Caco-2 (cell line): Measurements from ENCODE around the gene PTGER2. TPM values are rescaled to one million over a fixed set of nuclear protein-coding genes. Genes with fewer than 3 reads are reported as not detected.

Experiments
- BruUV-seq: library from RNA; stranded (reverse); fragments of 400-500 nt; replicated peaks from 2 replicates; lab custom pipeline; 2021; lab: Mats Ljungman, UMichigan
- CTCF ChIA-PET: fragments of 300-600 bp; sonication (Branson Sonifier 250); formaldehyde crosslinking; loops from one replicate; lab custom pipeline; 2022; ENCODE audit warnings: antibody characterized with exemption; lab: Charles Lee
- POLR2A ChIA-PET: fragments of 300-600 bp; sonication (Branson Sonifier 250); formaldehyde crosslinking; loops from one replicate; lab custom pipeline; 2022; ENCODE audit warnings: antibody characterized with exemption; lab: Charles Lee
- DNase-seq, 2 experiments: peaks; one replicate each; pipeline versions ENCODE4 v3.0.0 to v3.0.0-alpha.2; 2020 to 2022
- H3K27me3 ChIP-seq: replicated peaks from 2 replicates; pipeline ENCODE4 v1.6.0; 2011; ENCODE audit warnings: low read length; ENCODE audit not compliant: control insufficient read depth, insufficient read depth
- H3K36me3 ChIP-seq: 2 replicates; pipeline ENCODE4 v1.5.1; 2011; ENCODE audit warnings: low read length; ENCODE audit not compliant: control insufficient read depth, insufficient read depth
- H3K4me1 ChIP-seq: fragments of 250-450 bp; sonication (Bioruptor Pico); 2 replicates; pipeline ENCODE4 v1.5.1; 2020; ENCODE audit warnings: mild to moderate bottlenecking
- H3K4me3 ChIP-seq: 2 replicates; pipeline ENCODE4 v1.5.1; 2011; ENCODE audit warnings: low read depth, mild to moderate bottlenecking, control low read depth, low read length
- H3K9me3 ChIP-seq: fragments of 250-450 bp; sonication (Bioruptor Pico); 2 replicates; pipeline ENCODE4 v1.5.1; 2020; ENCODE audit warnings: mild to moderate bottlenecking, moderate library complexity
- H3K27ac Mint-ChIP-seq: one replicate; pipeline ENCODE4 v1.8.0; 2022; ENCODE audit warnings: mixed read lengths; ENCODE audit not compliant: unreplicated experiment
- H3K27me3 Mint-ChIP-seq: one replicate; pipeline ENCODE4 v1.8.0; 2022; ENCODE audit warnings: mixed read lengths; ENCODE audit not compliant: insufficient read depth, unreplicated experiment
- H3K36me3 Mint-ChIP-seq: one replicate; pipeline ENCODE4 v1.8.0; 2022; ENCODE audit warnings: mild to moderate bottlenecking, mixed read lengths; ENCODE audit not compliant: insufficient read depth, unreplicated experiment
- H3K4me1 Mint-ChIP-seq: one replicate; pipeline ENCODE4 v1.8.0; 2022; ENCODE audit warnings: low read depth, mixed read lengths; ENCODE audit not compliant: unreplicated experiment
- H3K4me3 Mint-ChIP-seq: one replicate; pipeline ENCODE4 v1.8.0; 2022; ENCODE audit warnings: mild to moderate bottlenecking, moderate library complexity, mixed read lengths; ENCODE audit not compliant: unreplicated experiment
- H3K9me3 Mint-ChIP-seq: one replicate; pipeline ENCODE4 v1.8.0; 2022; ENCODE audit warnings: mixed read lengths; ENCODE audit not compliant: unreplicated experiment
- intact Hi-C: fragments of 100-400 bp; cut with micrococcal nuclease; formaldehyde crosslinking; loops from one replicate; pipeline ENCODE4 v1.10.0; 2022; ENCODE audit not compliant: unreplicated experiment
- total RNA-seq: library from RNA; stranded (reverse); gene quantifications from 2 replicates; pipeline ENCODE4 v1.2.3, GENCODE V29; 2022
- TF ChIP-seq, protein P1 (sequence below), 2 experiments: fragments of 200-600 bp in 1 of 2; IDR thresholded peaks; 1 replicate in 1 of 2; 2 replicates in 1 of 2; pipeline versions ENCODE4 v1.5.1 to v1.8.0; 2011 to 2022; ENCODE audit warnings: antibody characterized with exemption in 1 of 2, control low read depth in 1 of 2, inconsistent platforms in 1 of 2, low read depth in 1 of 2, low read length in 1 of 2, mild to moderate bottlenecking in 1 of 2, moderate library complexity in 1 of 2; ENCODE audit not compliant: insufficient read depth in 1 of 2, severe bottlenecking in 1 of 2, unreplicated experiment in 1 of 2

Gene PTGER2
- total RNA-seq, 1 experiment from 2014 or later: 0.27 TPM

DNA sequence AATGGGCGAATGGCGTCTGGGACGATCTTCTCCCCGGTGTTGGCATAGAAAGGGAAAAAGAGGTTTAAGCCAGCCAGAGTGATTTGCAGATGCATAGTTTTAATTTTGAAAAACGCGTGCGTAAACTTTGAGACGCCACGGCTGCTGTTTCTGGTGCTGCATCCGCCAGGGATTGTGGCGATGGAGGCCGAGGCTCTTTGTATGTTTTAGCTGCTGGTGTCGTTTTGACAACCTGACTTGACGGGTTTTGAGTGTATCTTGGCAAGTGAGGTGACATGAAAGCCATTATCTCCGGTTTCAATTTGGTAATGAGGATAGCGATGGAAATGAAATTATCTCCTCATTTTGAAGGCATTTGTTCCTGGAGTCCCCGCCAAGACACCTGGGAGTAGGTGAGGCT is 45.0 kb upstream of the PTGER2 start:
- TF ChIP-seq, protein P1, sequence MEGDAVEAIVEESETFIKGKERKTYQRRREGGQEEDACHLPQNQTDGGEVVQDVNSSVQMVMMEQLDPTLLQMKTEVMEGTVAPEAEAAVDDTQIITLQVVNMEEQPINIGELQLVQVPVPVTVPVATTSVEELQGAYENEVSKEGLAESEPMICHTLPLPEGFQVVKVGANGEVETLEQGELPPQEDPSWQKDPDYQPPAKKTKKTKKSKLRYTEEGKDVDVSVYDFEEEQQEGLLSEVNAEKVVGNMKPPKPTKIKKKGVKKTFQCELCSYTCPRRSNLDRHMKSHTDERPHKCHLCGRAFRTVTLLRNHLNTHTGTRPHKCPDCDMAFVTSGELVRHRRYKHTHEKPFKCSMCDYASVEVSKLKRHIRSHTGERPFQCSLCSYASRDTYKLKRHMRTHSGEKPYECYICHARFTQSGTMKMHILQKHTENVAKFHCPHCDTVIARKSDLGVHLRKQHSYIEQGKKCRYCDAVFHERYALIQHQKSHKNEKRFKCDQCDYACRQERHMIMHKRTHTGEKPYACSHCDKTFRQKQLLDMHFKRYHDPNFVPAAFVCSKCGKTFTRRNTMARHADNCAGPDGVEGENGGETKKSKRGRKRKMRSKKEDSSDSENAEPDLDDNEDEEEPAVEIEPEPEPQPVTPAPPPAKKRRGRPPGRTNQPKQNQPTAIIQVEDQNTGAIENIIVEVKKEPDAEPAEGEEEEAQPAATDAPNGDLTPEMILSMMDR (IDR thresholded peaks at IDR 0.05; ENCODE audit: insufficient read depth in 1 of 2, low read depth in 1 of 2, low read length in 1 of 2, severe bottlenecking in 1 of 2, unreplicated experiment in 1 of 2): no peak
- ChIA-PET CTCF (no interaction called here), POLR2A (no interaction called here)
- no peak for DNase-seq
- Mint-ChIP-seq H3K36me3 (no peaks in the 10 kb centered on the region), H3K27ac (no peak overlapping the region), H3K4me3 (peak overlapping the region; percentile 73), H3K9me3 (no peaks in the 10 kb centered on the region), H3K4me1 (peaks cover 6% of the 10 kb centered on the region), H3K27me3 (peaks cover 3% of the 10 kb centered on the region)
- intact Hi-C loops: no loop called here
- Histone ChIP-seq H3K9me3 (peaks cover 5% of the 10 kb centered on the region), H3K27me3 (no peaks in the 10 kb centered on the region), H3K4me1 (no peaks in the 10 kb centered on the region), H3K36me3 (no peaks in the 10 kb centered on the region), H3K4me3 (no peak overlapping the region)
- BruUV-seq: no TSS peak

DNA sequence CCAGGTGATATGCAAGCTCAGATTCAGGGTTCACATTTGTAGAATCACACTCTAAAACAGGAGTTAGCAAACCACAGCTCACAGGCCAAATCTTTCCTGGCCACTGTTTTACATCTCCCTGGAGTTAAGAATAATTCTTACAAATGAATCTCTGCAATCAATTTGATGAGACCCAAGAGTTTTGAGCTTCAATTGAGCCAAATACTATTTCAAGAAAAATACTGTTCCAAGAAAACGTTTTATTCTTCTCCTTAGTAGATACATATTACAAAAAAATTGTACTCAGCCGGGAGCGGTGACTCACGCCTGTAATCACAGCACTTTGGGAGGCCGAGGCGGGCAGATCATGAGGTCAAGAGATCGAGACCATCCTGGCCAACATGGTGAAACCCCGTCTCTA is 44.1 kb upstream of the PTGER2 start:
- no peak overlapping the region for H3K27ac Mint-ChIP-seq
- TF ChIP-seq, protein P1 (IDR thresholded peaks at IDR 0.05; ENCODE audit: insufficient read depth in 1 of 2, low read depth in 1 of 2, low read length in 1 of 2, severe bottlenecking in 1 of 2, unreplicated experiment in 1 of 2): no peak
- BruUV-seq: no TSS peak
- peaks cover 3% of the 10 kb centered on the region for H3K27me3 Mint-ChIP-seq
- H3K4me1 ChIP-seq: no peaks in the 10 kb centered on the region
- H3K4me3 ChIP-seq: no peak overlapping the region
- H3K9me3 ChIP-seq: no peaks in the 10 kb centered on the region
- peaks cover 6% of the 10 kb centered on the region for H3K4me1 Mint-ChIP-seq
- intact Hi-C loops: no loop called here
- ChIA-PET CTCF (no interaction called here), POLR2A (no interaction called here)
- H3K9me3 Mint-ChIP-seq: no peaks in the 10 kb centered on the region
- H3K27me3 ChIP-seq: no peaks in the 10 kb centered on the region
- H3K36me3 Mint-ChIP-seq: no peaks in the 10 kb centered on the region
- DNase-seq: no peak
- no peak overlapping the region for H3K4me3 Mint-ChIP-seq
- H3K36me3 ChIP-seq: no peaks in the 10 kb centered on the region

DNA sequence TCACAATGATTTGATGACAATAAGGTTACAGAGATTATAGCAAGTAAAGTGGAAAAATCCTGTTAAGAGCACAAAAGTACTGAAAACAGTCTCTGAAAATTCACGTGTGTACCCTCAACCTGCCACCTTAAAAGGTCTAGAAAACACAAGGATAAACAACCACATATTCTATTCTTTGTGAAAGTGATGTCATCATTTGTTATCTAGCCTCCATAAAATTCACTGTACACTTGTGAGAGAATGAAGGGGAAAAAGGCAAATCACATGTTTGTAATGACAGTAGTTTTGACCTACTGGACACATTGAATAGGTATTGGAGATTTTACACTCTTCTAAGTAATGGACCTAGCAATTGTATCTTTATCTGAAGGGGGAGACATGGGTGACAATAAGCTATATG is 42.6 kb upstream of the PTGER2 start:
- Mint-ChIP-seq H3K27me3 (peaks cover 3% of the 10 kb centered on the region), H3K4me3 (no peak overlapping the region), H3K36me3 (no peaks in the 10 kb centered on the region), H3K4me1 (peaks cover 6% of the 10 kb centered on the region), H3K27ac (no peak overlapping the region), H3K9me3 (no peaks in the 10 kb centered on the region)
- Histone ChIP-seq H3K27me3 (no peaks in the 10 kb centered on the region), H3K4me3 (no peak overlapping the region), H3K36me3 (no peaks in the 10 kb centered on the region), H3K9me3 (no peaks in the 10 kb centered on the region), H3K4me1 (no peaks in the 10 kb centered on the region)
- BruUV-seq: no TSS peak
- intact Hi-C loops: no loop called here
- ChIA-PET POLR2A (no interaction called here), CTCF (no interaction called here)
- TF ChIP-seq, protein P1 (IDR thresholded peaks at IDR 0.05; ENCODE audit: insufficient read depth in 1 of 2, low read depth in 1 of 2, low read length in 1 of 2, severe bottlenecking in 1 of 2, unreplicated experiment in 1 of 2): no peak
- no peak for DNase-seq
